SK-N-MC (cell line): ENCODE results near the gene TARBP2.

Experiments used
- EZH2 ChIP-seq: fragments of 200-600 bp; sonication (generic); IDR thresholded peaks from one replicate; pipeline ENCODE4 v1.6.1; 2017; ENCODE audit warnings: antibody characterized with exemption
- FOXP2 ChIP-seq: optimal IDR thresholded peaks from 2 replicates; pipeline ENCODE3; 2011; ENCODE audit warnings: mild to moderate bottlenecking, moderate library complexity; ENCODE audit not compliant: insufficient read depth; ENCODE audit errors: extremely low read length, control extremely low read depth
- POLR2AphosphoS5 ChIP-seq: IDR thresholded peaks from 2 replicates; pipeline ENCODE4 v1.6.1; 2012; ENCODE audit warnings: mild to moderate bottlenecking, low read depth, low read length, borderline replicate concordance

- TF ChIP-seq EZH2: no peak
- TF ChIP-seq POLR2AphosphoS5: no peak
- TF ChIP-seq FOXP2: no peak
Measured at GRCh38 chr12:53463802-53464560, 37.1 kb upstream of the TARBP2 start.
